ENCODE data around the gene HERPUD1. TPM values are rescaled to one million over a fixed set of nuclear protein-coding genes. Genes with fewer than 3 reads are reported as not detected.
"Not testable (repeated sequence)": the region's sequence is repeated elsewhere in the genome, so short reads cannot be mapped to it uniquely, and the experiment has no call there.

HERPUD1 gene
- total RNA-seq, 2 experiments from 2014 or later = 140 to 342 TPM

- peak overlapping the region; percentile 82 for H3K4me2 ChIP-seq (ENCODE audit: low read length)
- intact Hi-C loops (cut with micrococcal nuclease; ENCODE audit: unreplicated experiment) = no loop called here
- peaks cover 70% of the 10 kb centered on the region for H3K36me3 ChIP-seq (ENCODE audit: insufficient read depth, low read length)
- H3K27ac ChIP-seq (ENCODE audit: low read depth, low read length, poor library complexity, severe bottlenecking) = peak overlapping the region; percentile 94
- H2AFZ ChIP-seq (ENCODE audit: low read length) = no peak overlapping the region
- peaks cover 71% of the 10 kb centered on the region for H3K79me2 ChIP-seq (ENCODE audit: insufficient read depth, low read depth, low read length)
- TF ChIP-seq, protein P1, sequence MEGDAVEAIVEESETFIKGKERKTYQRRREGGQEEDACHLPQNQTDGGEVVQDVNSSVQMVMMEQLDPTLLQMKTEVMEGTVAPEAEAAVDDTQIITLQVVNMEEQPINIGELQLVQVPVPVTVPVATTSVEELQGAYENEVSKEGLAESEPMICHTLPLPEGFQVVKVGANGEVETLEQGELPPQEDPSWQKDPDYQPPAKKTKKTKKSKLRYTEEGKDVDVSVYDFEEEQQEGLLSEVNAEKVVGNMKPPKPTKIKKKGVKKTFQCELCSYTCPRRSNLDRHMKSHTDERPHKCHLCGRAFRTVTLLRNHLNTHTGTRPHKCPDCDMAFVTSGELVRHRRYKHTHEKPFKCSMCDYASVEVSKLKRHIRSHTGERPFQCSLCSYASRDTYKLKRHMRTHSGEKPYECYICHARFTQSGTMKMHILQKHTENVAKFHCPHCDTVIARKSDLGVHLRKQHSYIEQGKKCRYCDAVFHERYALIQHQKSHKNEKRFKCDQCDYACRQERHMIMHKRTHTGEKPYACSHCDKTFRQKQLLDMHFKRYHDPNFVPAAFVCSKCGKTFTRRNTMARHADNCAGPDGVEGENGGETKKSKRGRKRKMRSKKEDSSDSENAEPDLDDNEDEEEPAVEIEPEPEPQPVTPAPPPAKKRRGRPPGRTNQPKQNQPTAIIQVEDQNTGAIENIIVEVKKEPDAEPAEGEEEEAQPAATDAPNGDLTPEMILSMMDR (conservative IDR thresholded peaks at IDR 0.05; ENCODE audit: low read length) = no peak
- no peak for TF ChIP-seq EZH2phosphoT487 (IDR thresholded peaks at IDR 0.05; ENCODE audit: borderline replicate concordance, low read depth, low read length)
- H4K20me1 ChIP-seq (ENCODE audit: insufficient read depth, low read length) = peaks cover 50% of the 10 kb centered on the region
- H3K4me3 ChIP-seq (ENCODE audit: low read depth, low read length, poor library complexity, severe bottlenecking) = peak overlapping the region; percentile 95
- POLR2A ChIA-PET = interaction anchor here (9.8 kb wide), 1 partner anchor 18 kb away, joined by 256 read pairs; no protein-coding TSS in a partner anchor
- H3K9me2 ChIP-seq (ENCODE audit: insufficient read depth, low read length) = no peaks in the 10 kb centered on the region
- no peaks in the 10 kb centered on the region for H3K9me3 ChIP-seq (ENCODE audit: low read length)
- no peak for DNase-seq (ENCODE audit: low spot score)
- H3K4me1 ChIP-seq (ENCODE audit: insufficient read depth, low read length, poor library complexity, severe bottlenecking) = peaks cover 69% of the 10 kb centered on the region
- CTCF ChIA-PET (ENCODE audit: unreplicated experiment) = no interaction called here
- TSS peak; percentile 45 for BruUV-seq (replicated peaks)
Observed at GRCh38 chr16:56933828-56934598, 2.1 kb downstream of the HERPUD1 start.

DNA sequence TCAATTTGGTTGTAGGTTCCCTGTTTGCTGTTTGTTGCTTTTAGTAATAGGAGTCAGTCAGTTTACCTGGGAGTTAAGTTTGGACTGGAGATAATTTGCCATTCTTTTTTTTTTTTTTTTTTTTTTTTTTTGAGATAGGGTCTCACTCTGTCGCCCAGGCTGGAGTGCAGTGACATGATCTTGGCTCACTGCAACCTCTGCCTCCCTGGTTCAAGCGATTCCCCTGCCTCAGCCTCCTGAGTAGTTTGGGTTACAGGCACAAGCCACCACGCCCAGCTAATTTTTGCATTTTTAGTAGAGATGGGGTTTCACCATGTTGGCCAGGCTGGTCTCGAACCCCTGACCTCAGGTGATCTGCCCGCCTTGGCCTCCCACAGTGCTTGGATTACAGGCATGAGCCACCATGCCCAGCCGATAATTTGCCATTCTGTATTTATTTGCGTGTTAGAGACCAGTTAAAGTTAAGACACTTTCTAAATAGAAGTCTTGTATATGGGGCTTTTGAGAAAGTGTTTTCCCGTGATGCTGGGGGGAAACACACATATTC lies 2.7 kb downstream of the HERPUD1 start:
- POLR2A ChIA-PET = interaction anchor here (9.8 kb wide), 1 partner anchor 19 kb away, joined by 256 read pairs; no protein-coding TSS in a partner anchor
- Histone ChIP-seq H3K36me3 (ENCODE audit: insufficient read depth, low read length) (peaks cover 76% of the 10 kb centered on the region), H3K4me2 (ENCODE audit: low read length) (peak overlapping the region; percentile 82), H4K20me1 (ENCODE audit: insufficient read depth, low read length) (peaks cover 57% of the 10 kb centered on the region), H3K79me2 (ENCODE audit: insufficient read depth, low read depth, low read length) (peaks cover 77% of the 10 kb centered on the region), H3K4me1 (ENCODE audit: insufficient read depth, low read length, poor library complexity, severe bottlenecking) (peaks cover 69% of the 10 kb centered on the region), H3K27ac (ENCODE audit: low read depth, low read length, poor library complexity, severe bottlenecking) (peak overlapping the region; percentile 94), H3K4me3 (ENCODE audit: low read depth, low read length, poor library complexity, severe bottlenecking) (peak overlapping the region; percentile 95)
- H3K9me3 ChIP-seq (ENCODE audit: low read length); intact Hi-C loops (cut with micrococcal nuclease; ENCODE audit: unreplicated experiment); CTCF ChIA-PET (ENCODE audit: unreplicated experiment); BruUV-seq (replicated peaks); DNase-seq (ENCODE audit: low spot score); H2AFZ ChIP-seq (ENCODE audit: low read length); H3K9me2 ChIP-seq (ENCODE audit: insufficient read depth, low read length): not testable (repeated sequence)

DNA sequence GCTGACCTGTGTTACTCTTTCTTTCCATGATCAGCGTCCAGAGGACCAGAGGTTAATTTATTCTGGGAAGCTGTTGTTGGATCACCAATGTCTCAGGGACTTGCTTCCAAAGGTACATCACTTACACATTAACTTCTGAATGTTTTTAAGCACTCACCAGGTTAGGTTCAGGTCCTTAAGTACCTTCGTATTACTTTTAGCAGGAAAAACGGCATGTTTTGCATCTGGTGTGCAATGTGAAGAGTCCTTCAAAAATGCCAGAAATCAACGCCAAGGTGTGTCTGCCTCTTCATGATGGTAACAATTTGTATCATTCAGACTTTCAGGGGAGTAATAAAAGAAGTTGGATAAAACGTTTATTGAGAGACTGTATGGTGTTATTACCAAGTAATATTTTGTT lies 3.3 kb downstream of the HERPUD1 start:
- no TSS peak for BruUV-seq (replicated peaks)
- ChIA-PET POLR2A (interaction anchor here (9.8 kb wide), 1 partner anchor 19 kb away, joined by 256 read pairs; no protein-coding TSS in a partner anchor), CTCF (ENCODE audit: unreplicated experiment) (no interaction called here)
- H3K9me3 ChIP-seq (ENCODE audit: low read length) = no peaks in the 10 kb centered on the region
- H2AFZ ChIP-seq (ENCODE audit: low read length) = no peak overlapping the region
- intact Hi-C loops (cut with micrococcal nuclease; ENCODE audit: unreplicated experiment) = no loop called here
- H3K36me3 ChIP-seq (ENCODE audit: insufficient read depth, low read length) = peaks cover 82% of the 10 kb centered on the region
- no peak for TF ChIP-seq EZH2phosphoT487 (IDR thresholded peaks at IDR 0.05; ENCODE audit: borderline replicate concordance, low read depth, low read length)
- TF ChIP-seq, protein P1 (conservative IDR thresholded peaks at IDR 0.05; ENCODE audit: low read length) = no peak
- peak overlapping the region; percentile 94 for H3K27ac ChIP-seq (ENCODE audit: low read depth, low read length, poor library complexity, severe bottlenecking)
- peak overlapping the region; percentile 95 for H3K4me3 ChIP-seq (ENCODE audit: low read depth, low read length, poor library complexity, severe bottlenecking)
- no peaks in the 10 kb centered on the region for H3K9me2 ChIP-seq (ENCODE audit: insufficient read depth, low read length)
- peaks cover 69% of the 10 kb centered on the region for H3K4me1 ChIP-seq (ENCODE audit: insufficient read depth, low read length, poor library complexity, severe bottlenecking)
- H4K20me1 ChIP-seq (ENCODE audit: insufficient read depth, low read length) = peaks cover 59% of the 10 kb centered on the region
- H3K4me2 ChIP-seq (ENCODE audit: low read length) = peak overlapping the region; percentile 82
- H3K79me2 ChIP-seq (ENCODE audit: insufficient read depth, low read depth, low read length) = peaks cover 83% of the 10 kb centered on the region
- DNase-seq (ENCODE audit: low spot score) = no peak
